Thoracic aorta (tissue), 2 donors: ENCODE data around the gene PNLIPRP1. TPM values are rescaled to one million over a fixed set of nuclear protein-coding genes. Genes with fewer than 3 reads are reported as not detected.

Experiments
- ATAC-seq: fragments of 150-250 bp; one replicate; pipeline ENCODE4 v1.8.0; 2017; ENCODE audit warnings: low read depth; ENCODE audit not compliant: insufficient number of reproducible peaks, low FRiP score
- DNase-seq: peaks from one replicate; pipeline ENCODE4 v3.0.0-alpha.2; 2020; ENCODE audit warnings: low spot score
- H3K27ac ChIP-seq, 2 donors: fragments of 200-600 bp; sonication (generic); 1 replicate in 1 of 2; 2 replicates in 1 of 2; pipeline ENCODE4 v1.5.1; 2016; ENCODE audit warnings: mild to moderate bottlenecking in 2 of 2, moderate library complexity in 2 of 2
- H3K27me3 ChIP-seq: fragments of 200-600 bp; sonication (generic); replicated peaks from 2 replicates; pipeline ENCODE4 v1.6.0; 2016; ENCODE audit warnings: mild to moderate bottlenecking; ENCODE audit not compliant: insufficient read depth
- H3K36me3 ChIP-seq: fragments of 200-600 bp; sonication (generic); one replicate; pipeline ENCODE4 v1.5.1; 2016
- H3K4me1 ChIP-seq, 2 donors: fragments of 200-600 bp; sonication (generic); 1 replicate in 1 of 2; 2 replicates in 1 of 2; pipeline versions ENCODE4 v1.5.1 to v1.6.0; 2016; ENCODE audit warnings: low read depth in 2 of 2, mild to moderate bottlenecking in 1 of 2; ENCODE audit not compliant: control insufficient read depth in 1 of 2
- H3K4me3 ChIP-seq: fragments of 200-600 bp; sonication (generic); 2 replicates; pipeline ENCODE4 v1.5.1; 2016; ENCODE audit warnings: mild to moderate bottlenecking
- H3K9me3 ChIP-seq: fragments of 200-600 bp; sonication (generic); 2 replicates; pipeline ENCODE4 v1.5.1; 2016
- total RNA-seq, 2 donors: library from RNA; depleted of rRNA; stranded (reverse); fragments of >200 nt; gene quantifications; one replicate each; pipeline versions ENCODE4 v1.1.0 to v1.2.3, GENCODE V29; 2016
- TF ChIP-seq, protein P1 (sequence below): fragments of 200-600 bp; sonication (generic); IDR thresholded peaks from one replicate; pipeline ENCODE4 v1.5.1; 2019; ENCODE audit warnings: antibody characterized with exemption

The PNLIPRP1 gene
- total RNA-seq, 2 donors from 2014 or later: 0.99 TPM; not detected in 1

DNA sequence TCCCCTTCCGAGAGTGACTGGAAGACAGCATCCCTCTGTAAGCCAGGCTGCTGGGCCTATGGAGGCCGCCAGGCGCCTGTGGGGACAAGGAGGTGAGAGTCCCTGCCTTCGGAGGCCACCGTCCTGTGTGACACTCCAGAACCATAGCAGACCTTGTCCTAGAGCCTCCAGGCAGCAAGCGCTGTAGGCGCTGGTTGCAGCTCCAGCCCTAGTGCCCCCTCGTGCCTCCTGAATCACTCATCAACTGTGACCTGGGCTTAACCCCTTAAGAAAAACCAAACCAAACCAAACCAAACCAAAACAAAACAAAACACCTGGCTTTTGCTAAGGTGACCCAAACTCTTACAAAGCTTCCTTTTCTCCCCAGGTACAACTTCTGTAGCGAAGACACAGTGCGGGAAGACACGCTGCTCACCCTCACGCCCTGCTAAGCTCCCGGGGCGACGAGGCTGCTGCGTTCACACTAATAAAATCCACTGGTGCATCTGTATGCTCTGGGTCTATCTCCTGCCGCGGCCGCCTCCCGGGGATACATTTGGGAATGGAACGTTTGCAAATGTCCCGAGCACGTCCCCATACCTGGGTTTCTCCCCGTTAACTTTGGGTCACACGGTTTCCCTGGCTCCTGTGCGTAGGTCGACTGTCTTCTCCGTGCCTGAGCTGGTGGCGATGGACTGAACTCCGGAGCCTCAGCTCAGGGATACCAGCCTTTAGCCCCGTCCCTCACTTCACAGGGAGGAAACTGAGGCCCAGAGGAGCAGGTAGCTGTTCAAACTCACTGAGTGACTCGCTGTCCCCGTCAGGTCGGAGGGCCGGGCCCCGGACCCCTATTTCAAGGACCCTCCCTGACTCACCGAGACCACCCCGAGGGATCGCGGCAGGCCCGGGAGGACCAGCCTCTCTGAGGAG lies 18.2 kb downstream of the PNLIPRP1 start:
- ATAC-seq: no peak
- no peak overlapping the region for H3K4me3 ChIP-seq

DNA sequence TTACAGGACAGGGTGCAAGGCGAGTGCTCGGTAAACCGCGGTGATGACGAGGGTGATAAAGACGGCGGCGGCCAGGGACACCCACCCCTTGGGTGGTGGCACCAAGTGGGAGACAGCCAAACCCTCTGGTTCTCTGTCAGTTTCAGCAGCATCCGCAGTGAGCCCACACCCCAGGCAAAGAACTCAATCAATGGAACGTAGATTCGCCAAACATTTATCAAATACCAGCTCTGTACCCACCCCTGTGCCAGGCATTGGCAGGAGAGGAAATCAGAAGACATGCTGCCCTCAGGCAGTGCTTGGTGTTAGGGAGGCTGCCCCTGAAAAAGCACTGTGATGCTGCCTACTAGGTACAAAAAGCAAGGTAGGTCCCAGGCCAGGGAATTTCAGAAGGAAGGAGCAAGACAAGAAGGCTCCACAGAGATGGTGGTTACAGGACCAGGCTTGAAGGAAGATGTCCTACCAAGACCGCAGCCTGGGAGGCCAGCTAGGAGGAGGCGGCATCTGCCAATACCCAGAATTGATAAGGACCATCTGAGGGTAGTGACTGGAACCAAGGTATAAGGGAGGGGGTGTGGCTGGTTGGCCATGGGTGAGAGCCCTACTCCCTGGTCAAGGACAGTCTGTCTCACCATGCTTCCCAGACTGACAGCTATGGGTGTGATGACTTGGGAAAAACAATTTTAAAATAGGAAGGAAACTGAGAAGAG lies 19.8 kb downstream of the PNLIPRP1 start:
- Histone ChIP-seq H3K4me1 (no peaks in the 10 kb centered on the region), H3K9me3 (no peaks in the 10 kb centered on the region), H3K4me3 (no peak overlapping the region), H3K27me3 (no peaks in the 10 kb centered on the region), H3K36me3 (no peaks in the 10 kb centered on the region), H3K27ac (no peak overlapping the region)
- no peak for DNase-seq
- TF ChIP-seq, protein P1, sequence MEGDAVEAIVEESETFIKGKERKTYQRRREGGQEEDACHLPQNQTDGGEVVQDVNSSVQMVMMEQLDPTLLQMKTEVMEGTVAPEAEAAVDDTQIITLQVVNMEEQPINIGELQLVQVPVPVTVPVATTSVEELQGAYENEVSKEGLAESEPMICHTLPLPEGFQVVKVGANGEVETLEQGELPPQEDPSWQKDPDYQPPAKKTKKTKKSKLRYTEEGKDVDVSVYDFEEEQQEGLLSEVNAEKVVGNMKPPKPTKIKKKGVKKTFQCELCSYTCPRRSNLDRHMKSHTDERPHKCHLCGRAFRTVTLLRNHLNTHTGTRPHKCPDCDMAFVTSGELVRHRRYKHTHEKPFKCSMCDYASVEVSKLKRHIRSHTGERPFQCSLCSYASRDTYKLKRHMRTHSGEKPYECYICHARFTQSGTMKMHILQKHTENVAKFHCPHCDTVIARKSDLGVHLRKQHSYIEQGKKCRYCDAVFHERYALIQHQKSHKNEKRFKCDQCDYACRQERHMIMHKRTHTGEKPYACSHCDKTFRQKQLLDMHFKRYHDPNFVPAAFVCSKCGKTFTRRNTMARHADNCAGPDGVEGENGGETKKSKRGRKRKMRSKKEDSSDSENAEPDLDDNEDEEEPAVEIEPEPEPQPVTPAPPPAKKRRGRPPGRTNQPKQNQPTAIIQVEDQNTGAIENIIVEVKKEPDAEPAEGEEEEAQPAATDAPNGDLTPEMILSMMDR: no peak
- ATAC-seq: no peak

More for the DNA sequence above, 18.2 kb downstream of the PNLIPRP1 start:
- Histone ChIP-seq H3K4me1 (no peaks in the 10 kb centered on the region), H3K9me3 (no peaks in the 10 kb centered on the region), H3K27me3 (no peaks in the 10 kb centered on the region), H3K27ac (no peak overlapping the region), H3K36me3 (no peaks in the 10 kb centered on the region)
- no peak for DNase-seq
- TF ChIP-seq, protein P1: no peak

DNA sequence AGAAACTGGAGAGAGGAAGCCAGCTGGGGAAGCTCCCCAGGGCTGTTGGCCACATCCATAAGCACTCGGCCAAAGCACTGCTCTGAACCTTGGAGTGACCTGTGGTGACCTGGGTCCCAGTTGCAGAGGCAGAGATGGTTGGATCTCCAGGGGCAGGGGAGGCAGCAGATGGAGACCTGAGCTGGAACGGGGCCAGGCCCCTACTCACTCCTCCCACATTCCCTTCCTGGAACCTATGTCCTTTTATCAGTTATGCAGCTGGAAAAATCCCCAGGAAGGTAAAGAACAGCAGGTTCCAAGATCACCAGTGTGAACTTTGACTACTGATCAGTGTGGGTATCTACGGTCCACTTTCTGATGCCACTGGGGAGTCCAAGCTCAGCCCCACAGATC lies 20.4 kb downstream of the PNLIPRP1 start:
- H3K27me3 ChIP-seq: no peaks in the 10 kb centered on the region
- H3K9me3 ChIP-seq: no peaks in the 10 kb centered on the region
- no peaks in the 10 kb centered on the region for H3K4me1 ChIP-seq
- ATAC-seq (no peak), DNase-seq (no peak)
- TF ChIP-seq, protein P1: no peak
- no peak overlapping the region for H3K27ac ChIP-seq
- H3K4me3 ChIP-seq: no peak overlapping the region
- H3K36me3 ChIP-seq: no peaks in the 10 kb centered on the region

DNA sequence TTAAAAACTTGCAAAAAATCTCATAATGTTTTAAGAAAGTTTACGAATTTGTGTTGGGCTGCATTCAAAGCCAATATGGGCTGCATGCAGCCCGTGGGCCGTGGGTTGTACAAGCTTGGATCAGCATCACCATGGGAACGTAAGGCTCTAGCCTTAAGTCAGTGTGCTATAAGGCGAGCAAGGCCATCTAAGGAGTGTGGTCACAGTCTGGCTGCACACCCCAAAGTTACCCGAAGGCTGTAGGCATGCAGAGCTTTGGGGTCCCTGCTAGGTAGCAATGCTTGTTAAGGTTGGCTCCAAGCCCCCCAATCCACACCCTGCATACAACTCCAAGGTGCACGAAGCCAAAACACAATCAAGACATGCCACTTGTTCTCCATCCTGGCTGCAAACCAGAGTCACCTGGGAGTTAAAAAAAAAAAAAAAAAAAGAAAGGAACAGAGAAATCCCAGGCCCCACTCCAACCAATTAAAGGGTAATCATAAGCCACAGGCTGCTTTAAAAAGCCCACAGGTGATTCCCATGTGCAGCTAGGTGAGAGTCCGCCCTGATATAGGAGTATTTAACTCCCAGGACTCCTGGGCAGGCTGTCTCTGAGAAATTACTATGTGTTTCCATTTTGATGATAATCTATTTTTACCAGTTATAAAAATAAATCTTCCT lies 21.5 kb downstream of the PNLIPRP1 start:
- TF ChIP-seq, protein P1: no peak
- ATAC-seq: no peak

DNA sequence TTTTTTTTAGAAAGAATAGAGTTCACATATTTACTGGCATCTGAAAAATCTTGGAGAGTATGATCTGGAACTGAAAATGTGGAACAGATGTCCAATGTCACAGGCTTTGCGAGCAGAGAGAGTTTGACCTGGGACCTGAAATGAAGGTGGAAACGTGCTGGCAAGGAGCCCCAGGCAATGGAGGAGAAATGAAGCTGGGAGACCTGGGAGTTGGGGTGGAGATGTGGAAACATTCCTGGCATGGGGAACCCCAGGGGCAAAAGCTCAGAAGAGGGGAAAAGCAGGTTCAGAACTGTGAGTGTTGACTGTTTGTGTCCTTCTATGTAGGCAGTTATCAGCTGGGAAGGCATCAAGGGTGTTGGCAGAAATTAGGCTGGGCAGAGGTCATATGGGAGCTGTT lies 22.7 kb downstream of the PNLIPRP1 start:
- TF ChIP-seq, protein P1: no peak
- Histone ChIP-seq H3K27me3 (no peaks in the 10 kb centered on the region), H3K36me3 (no peaks in the 10 kb centered on the region), H3K4me3 (no peak overlapping the region), H3K27ac (no peak overlapping the region), H3K4me1 (no peaks in the 10 kb centered on the region), H3K9me3 (no peaks in the 10 kb centered on the region)
- no peak for ATAC-seq
- DNase-seq: no peak

More for the DNA sequence above, 21.5 kb downstream of the PNLIPRP1 start:
- H3K4me1 ChIP-seq: no peaks in the 10 kb centered on the region
- H3K27ac ChIP-seq: no peak overlapping the region
- DNase-seq: no peak
- no peak overlapping the region for H3K4me3 ChIP-seq
- H3K9me3 ChIP-seq: no peaks in the 10 kb centered on the region
- no peaks in the 10 kb centered on the region for H3K27me3 ChIP-seq
- H3K36me3 ChIP-seq: no peaks in the 10 kb centered on the region
